HG03520 (cell line): ENCODE results near the gene FHDC1.

ENCODE experiments used
- ATAC-seq: cut with Tn5 transposase; IDR thresholded peaks from one replicate; pipeline ENCODE4 v1.9.1; 2021; ENCODE audit warnings: mild to moderate bottlenecking, moderate library complexity; ENCODE audit not compliant: unreplicated experiment

Gene FHDC1

DNA sequence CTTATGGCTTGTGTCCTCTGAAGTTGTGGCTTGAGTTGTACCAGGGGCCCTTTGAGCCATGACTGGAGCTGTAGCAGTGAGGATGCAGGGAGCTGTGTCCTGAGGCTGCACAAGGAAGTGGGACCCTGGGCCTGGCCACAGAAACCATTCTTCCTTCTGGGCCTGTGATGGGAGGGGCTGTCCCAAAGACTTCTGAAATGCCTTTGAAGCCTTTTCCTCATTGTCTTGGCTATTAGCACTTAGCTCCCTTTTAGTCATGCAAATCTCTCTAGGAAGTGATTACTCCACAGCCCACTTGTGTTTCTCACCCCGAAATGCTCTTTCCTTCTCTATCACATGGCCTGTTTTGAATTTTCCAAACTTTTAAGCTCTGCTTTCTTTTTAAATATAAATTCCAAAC lies 92.4 kb downstream of the FHDC1 start:
- ATAC-seq = no peak
